GM23248 (cell line): Measurements from ENCODE around the gene FAM241A. TPM values are rescaled to one million over a fixed set of nuclear protein-coding genes. Genes with fewer than 3 reads are reported as not detected.

Source experiments
- DNase-seq: peaks from one replicate; pipeline ENCODE4 v3.0.0-alpha.2; 2015
- H2AFZ ChIP-seq: fragments of 200-600 bp; sonication (generic); 2 replicates; pipeline ENCODE4 v1.6.1; 2016; ENCODE audit warnings: antibody characterized with exemption
- H3F3A ChIP-seq: fragments of 200-600 bp; sonication (generic); 2 replicates; pipeline ENCODE4 v1.6.1; 2016; ENCODE audit warnings: mild to moderate bottlenecking, antibody characterized with exemption, mixed run types; ENCODE audit not compliant: insufficient read depth
- H3K27ac ChIP-seq: fragments of 200-600 bp; sonication (generic); 2 replicates; pipeline ENCODE4 v1.5.1; 2016; ENCODE audit warnings: mild to moderate bottlenecking
- H3K27me3 ChIP-seq: fragments of 200-600 bp; sonication (generic); replicated peaks from 2 replicates; pipeline ENCODE4 v1.6.1; 2016; ENCODE audit warnings: mild to moderate bottlenecking; ENCODE audit not compliant: insufficient read depth
- H3K36me3 ChIP-seq: fragments of 200-600 bp; sonication (generic); 2 replicates; pipeline ENCODE4 v1.6.1; 2016; ENCODE audit warnings: low read depth, mild to moderate bottlenecking
- H3K4me1 ChIP-seq: fragments of 200-600 bp; sonication (generic); 2 replicates; pipeline ENCODE4 v1.6.1; 2016; ENCODE audit warnings: mild to moderate bottlenecking; ENCODE audit not compliant: insufficient read depth
- H3K4me2 ChIP-seq: fragments of 200-600 bp; sonication (generic); one replicate; pipeline ENCODE4 v1.6.1; 2016; ENCODE audit warnings: mild to moderate bottlenecking; ENCODE audit not compliant: unreplicated experiment
- H3K4me3 ChIP-seq: fragments of 200-600 bp; sonication (generic); 2 replicates; pipeline ENCODE4 v1.5.1; 2016; ENCODE audit warnings: mild to moderate bottlenecking
- H3K79me2 ChIP-seq: fragments of 200-600 bp; sonication (generic); 2 replicates; pipeline ENCODE4 v1.6.1; 2016; ENCODE audit warnings: mild to moderate bottlenecking; ENCODE audit not compliant: insufficient read depth
- H3K9ac ChIP-seq: fragments of 200-600 bp; sonication (generic); 2 replicates; pipeline ENCODE4 v1.6.1; 2016; ENCODE audit warnings: mild to moderate bottlenecking
- H3K9me2 ChIP-seq: fragments of 200-600 bp; sonication (generic); 2 replicates; pipeline ENCODE4 v1.6.1; 2016; ENCODE audit warnings: mixed run types, mild to moderate bottlenecking, moderate library complexity; ENCODE audit not compliant: insufficient read depth
- H3K9me3 ChIP-seq: fragments of 200-600 bp; sonication (generic); one replicate; pipeline ENCODE4 v1.6.1; 2017; ENCODE audit warnings: low read depth
- H4K20me1 ChIP-seq: fragments of 200-600 bp; sonication (generic); 2 replicates; pipeline ENCODE4 v1.6.0; 2016; ENCODE audit not compliant: insufficient read depth
- EZH2 ChIP-seq: fragments of 200-600 bp; sonication (generic); IDR thresholded peaks from 2 replicates; pipeline ENCODE4 v1.6.1; 2018; ENCODE audit warnings: antibody characterized with exemption, mild to moderate bottlenecking; ENCODE audit not compliant: insufficient read depth, poor library complexity, severe bottlenecking
- EZH2phosphoT487 ChIP-seq: fragments of 200-600 bp; sonication (generic); IDR thresholded peaks from 2 replicates; pipeline ENCODE4 v1.6.1; 2018; ENCODE audit warnings: antibody characterized with exemption, moderate library complexity, mild to moderate bottlenecking, low read depth; ENCODE audit not compliant: insufficient read depth
- WGBS, 2 experiments: methylation state at CpG; one replicate each; pipeline ENCODE4 v1.1.6; 2015 to 2017; ENCODE audit warnings: low lambda C conversion rate in 2 of 2, low coverage in 1 of 2; ENCODE audit errors: missing lambda C conversion rate in 2 of 2; 5-methylcytosine and 5-hydroxymethylcytosine counted together
- in situ Hi-C: fragments of 300-500 bp; cut with MboI; formaldehyde crosslinking; loops from 2 replicates; pipeline ENCODE4 v1.15.0; 2020
- polyA plus RNA-seq: library from polyadenylated mRNA; unstranded; fragments of >200 nt; fragmentation: Nextera tagmentation; extraction: Ambion mirVana; gene quantifications from 2 replicates; pipeline ENCODE4 v1.2.1, GENCODE V29; 2016
- total RNA-seq: library from RNA; depleted of rRNA; stranded (reverse); fragments of >200 nt; shearing (Covaris generic); gene quantifications from 2 replicates; pipeline ENCODE4 v1.2.3, GENCODE V29; 2014

FAM241A gene
- total and polyA plus RNA-seq, 2 experiments from 2014 or later: 5.2 to 6.2 TPM

- no peaks in the 10 kb centered on the region for H3F3A ChIP-seq
- H3K4me2 ChIP-seq: no peak overlapping the region
- no peaks in the 10 kb centered on the region for H3K79me2 ChIP-seq
- H3K9ac ChIP-seq: no peak overlapping the region
- no peak overlapping the region for H3K4me3 ChIP-seq
- no peak for DNase-seq
- no peak overlapping the region for H2AFZ ChIP-seq
- H3K27me3 ChIP-seq: no peaks in the 10 kb centered on the region
- no peaks in the 10 kb centered on the region for H3K36me3 ChIP-seq
- no peak for TF ChIP-seq EZH2
- TF ChIP-seq EZH2phosphoT487: no peak
- in situ Hi-C loops: no loop called here
- H3K27ac ChIP-seq: no peak overlapping the region
- H3K9me2 ChIP-seq: no peaks in the 10 kb centered on the region
- WGBS, 2 experiments: 85 to 89% methylated on average over 7 of the region's 7 CpGs
- H3K9me3 ChIP-seq: no peaks in the 10 kb centered on the region
- H3K4me1 ChIP-seq: peaks cover 3% of the 10 kb centered on the region
- H4K20me1 ChIP-seq: no peaks in the 10 kb centered on the region
Measured at GRCh38 chr4:112219826-112220366, 74.6 kb downstream of the FAM241A start.

- Histone ChIP-seq H3K4me3 (no peak overlapping the region), H3K9me2 (no peaks in the 10 kb centered on the region), H3F3A (no peaks in the 10 kb centered on the region), H2AFZ (no peak overlapping the region), H3K4me2 (no peak overlapping the region), H3K36me3 (no peaks in the 10 kb centered on the region), H3K4me1 (no peaks in the 10 kb centered on the region), H3K27ac (no peak overlapping the region), H3K27me3 (no peaks in the 10 kb centered on the region), H3K9ac (no peak overlapping the region), H3K79me2 (no peaks in the 10 kb centered on the region), H4K20me1 (no peaks in the 10 kb centered on the region), H3K9me3 (no peaks in the 10 kb centered on the region)
- no peak for TF ChIP-seq EZH2
- TF ChIP-seq EZH2phosphoT487: no peak
- WGBS, 2 experiments: 93 to 95% methylated on average over 38 to 40 of the region's 43 CpGs
- DNase-seq: no peak
- in situ Hi-C loops: no loop called here
Measured at GRCh38 chr4:112222219-112222955, 77.1 kb downstream of the FAM241A start.

DNA sequence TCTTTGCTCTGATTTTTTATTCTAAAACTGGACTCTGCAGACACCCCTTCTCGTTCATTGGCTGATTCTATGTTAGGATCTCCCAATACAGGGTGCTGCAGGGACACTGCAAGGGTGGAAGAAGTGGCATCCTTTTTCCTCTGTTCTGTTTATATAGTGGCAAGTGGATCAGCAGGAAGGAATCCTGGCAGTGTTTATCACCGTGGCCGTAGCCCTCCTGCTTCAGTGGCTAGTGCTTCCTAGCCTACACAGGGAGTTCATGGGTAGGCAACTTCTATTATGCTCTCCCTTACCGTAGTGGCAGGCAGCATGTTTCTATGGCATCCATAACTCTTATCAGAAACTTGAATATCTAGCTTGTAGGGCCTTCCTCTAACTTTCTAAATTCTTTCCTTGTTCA lies 79.9 kb downstream of the FAM241A start:
- 63 to 68% methylated on average over 4 of the region's 4 CpGs for WGBS, 2 experiments
- Histone ChIP-seq H4K20me1 (no peaks in the 10 kb centered on the region), H3K4me3 (no peak overlapping the region), H2AFZ (no peak overlapping the region; the same call in 1 of the 2 replicates), H3K4me2 (no peak overlapping the region), H3K9me2 (no peaks in the 10 kb centered on the region), H3K36me3 (no peaks in the 10 kb centered on the region), H3K27ac (no peak overlapping the region), H3K9me3 (no peaks in the 10 kb centered on the region), H3F3A (0 out of 2 replicates have a peak, but pooled peaks cover under 1% of the 10 kb centered on the region), H3K79me2 (0 out of 2 replicates have a peak, but pooled peaks cover 6% of the 10 kb centered on the region), H3K4me1 (peaks cover 5% of the 10 kb centered on the region), H3K9ac (no peak overlapping the region), H3K27me3 (no peaks in the 10 kb centered on the region)
- no peak for DNase-seq
- in situ Hi-C loops: no loop called here
- no peak for TF ChIP-seq EZH2phosphoT487
- TF ChIP-seq EZH2: no peak

DNA sequence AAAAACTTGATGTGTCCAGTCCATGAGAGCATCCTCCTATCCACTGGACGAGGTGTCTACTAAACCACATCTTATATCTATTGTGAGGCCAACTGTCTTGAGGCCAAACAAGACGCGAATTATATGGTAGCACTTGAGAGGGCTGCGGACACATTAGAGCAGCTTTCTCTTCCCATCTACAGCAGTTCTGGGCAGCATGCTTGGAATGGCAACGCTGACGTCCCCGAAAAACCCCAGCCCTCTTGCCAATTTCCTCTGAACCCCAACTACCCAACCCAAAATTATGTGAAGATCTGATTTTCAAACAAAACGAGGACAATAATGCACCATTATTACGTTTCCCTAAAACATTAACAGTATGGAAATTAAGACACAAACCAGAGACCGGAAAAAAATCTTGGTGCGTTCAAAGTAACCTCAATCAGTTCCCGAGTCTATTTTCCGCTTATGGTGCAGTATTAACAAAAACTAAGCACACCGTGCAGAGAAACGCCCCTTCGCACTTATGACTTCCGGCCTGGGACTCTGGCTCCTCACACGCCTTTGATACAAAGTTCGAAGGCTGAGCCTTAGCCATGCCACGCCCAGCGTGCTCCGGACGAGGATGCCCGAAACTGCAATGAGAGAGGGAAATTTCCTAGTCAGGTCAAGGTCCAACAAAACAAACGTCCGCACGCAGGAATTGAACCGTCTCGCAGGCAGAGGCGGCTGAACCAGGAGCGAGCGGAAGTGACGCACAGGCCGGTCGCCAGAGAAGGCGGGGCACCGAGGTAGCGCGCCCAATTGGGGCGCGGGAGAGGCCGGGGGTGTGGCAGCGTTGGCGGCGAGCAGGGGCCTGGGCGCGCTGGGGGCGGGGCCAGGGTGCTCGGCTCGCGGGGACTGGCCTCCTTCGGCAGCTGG lies 85.9 kb downstream of the FAM241A start:
- H3K27me3 ChIP-seq: no peaks in the 10 kb centered on the region
- H2AFZ ChIP-seq: peak overlapping the region; percentile 99
- in situ Hi-C loops: loop anchor here (10.0 kb wide), 1 partner anchor 126 kb away; no protein-coding TSS in a partner anchor
- peak overlapping the region; percentile 90 for H3K4me3 ChIP-seq
- H3K4me2 ChIP-seq: peak overlapping the region; percentile 95
- no peaks in the 10 kb centered on the region for H4K20me1 ChIP-seq
- no peaks in the 10 kb centered on the region for H3K9me3 ChIP-seq
- 1 to 2% methylated on average over 41 to 51 of the region's 52 CpGs for WGBS, 2 experiments
- TF ChIP-seq EZH2phosphoT487 (no peak), EZH2 (no peak)
- peak; percentile 99 for DNase-seq
- H3K27ac ChIP-seq: peak overlapping the region; percentile 92
- H3K9ac ChIP-seq: peak overlapping the region; percentile 94
- H3K9me2 ChIP-seq: no peaks in the 10 kb centered on the region
- H3K4me1 ChIP-seq: peaks cover 28% of the 10 kb centered on the region
- peaks cover 17% of the 10 kb centered on the region; the same call in 1 of the 2 replicates for H3F3A ChIP-seq
- peaks cover 45% of the 10 kb centered on the region for H3K79me2 ChIP-seq
- H3K36me3 ChIP-seq: no peaks in the 10 kb centered on the region
